HepG2 (cell line): ENCODE data around the gene PKD2L1. TPM values are rescaled to one million over a fixed set of nuclear protein-coding genes. Genes with fewer than 3 reads are reported as not detected.

Experiments used
- HDAC1 ChIP-seq: sonication (generic); formaldehyde crosslinking; IDR thresholded peaks from 2 replicates; pipeline ENCODE4 v1.5.1; 2020; ENCODE audit warnings: mild to moderate bottlenecking, missing genetic modification reagents
- HNRNPLL ChIP-seq: fragments of 200-400 bp; formaldehyde crosslinking; IDR thresholded peaks from 2 replicates; pipeline ENCODE4 v1.6.1; 2017; ENCODE audit warnings: mild to moderate bottlenecking, low read depth, low read length; ENCODE audit not compliant: poor library complexity, severe bottlenecking
- MEF2D ChIP-seq: sonication (generic); formaldehyde crosslinking; IDR thresholded peaks from 2 replicates; pipeline ENCODE4 v1.5.1; 2020; ENCODE audit warnings: mild to moderate bottlenecking, missing genetic modification reagents
- NFYB ChIP-seq: sonication (generic); formaldehyde crosslinking; IDR thresholded peaks from 2 replicates; pipeline ENCODE4 v1.4.0; 2020; ENCODE audit warnings: missing genetic modification reagents
- ONECUT2 ChIP-seq: sonication (generic); formaldehyde crosslinking; IDR thresholded peaks from 2 replicates; pipeline ENCODE4 v1.4.0; 2020; ENCODE audit warnings: missing genetic modification reagents
- RFX3 ChIP-seq: IDR thresholded peaks from 2 replicates; pipeline ENCODE4 v1.6.1; 2016; ENCODE audit warnings: missing biosample characterization, missing genetic modification reagents
- SAFB2 ChIP-seq: sonication (generic); formaldehyde crosslinking; IDR thresholded peaks from 2 replicates; pipeline ENCODE4 v1.5.1; 2020; ENCODE audit warnings: missing genetic modification reagents, low read depth, mild to moderate bottlenecking, borderline replicate concordance
- ZC3H4 ChIP-seq: sonication (generic); formaldehyde crosslinking; IDR thresholded peaks from 2 replicates; pipeline ENCODE4 v1.4.0; 2020; ENCODE audit warnings: missing genetic modification reagents, borderline replicate concordance
- ZNF747 ChIP-seq: sonication (generic); formaldehyde crosslinking; IDR thresholded peaks from 2 replicates; pipeline ENCODE4 v1.8.1; 2023; ENCODE audit warnings: missing genetic modification reagents, mild to moderate bottlenecking, borderline replicate concordance
- ZNF766 ChIP-seq: sonication (generic); formaldehyde crosslinking; IDR thresholded peaks from 2 replicates; pipeline ENCODE4 v1.5.0; 2020; ENCODE audit warnings: missing genetic modification reagents, borderline replicate concordance
- ZNF83 ChIP-seq: sonication (generic); formaldehyde crosslinking; IDR thresholded peaks from 2 replicates; pipeline ENCODE4 v1.4.0; 2020; ENCODE audit warnings: missing genetic modification reagents, mild to moderate bottlenecking, borderline replicate concordance
- polyA plus RNA-seq, 8 experiments: library from polyadenylated mRNA; depleted of rRNA in 3 of 8; stranded (reverse) in 7 of 8; unstranded in 1 of 8; fragments of >200 nt; fragmentation: Illumina TruSeq in 4 of 8; extraction: Trizol in 4 of 8; gene quantifications; 2 replicates each; pipeline versions ENCODE4 v1.2.1 to v1.2.3, GENCODE V29; 2011 to 2016; ENCODE audit warnings: low read depth in 4 of 8, missing spikeins in 1 of 8, mixed read lengths in 1 of 8; ENCODE audit not compliant: insufficient read depth in 1 of 8
- total RNA-seq, 5 experiments: library from RNA; depleted of rRNA; stranded (reverse); fragments of >200 nt; fragmentation: Illumina TruSeq; extraction: Trizol; gene quantifications; 2 replicates each; pipeline ENCODE4 v1.2.3, GENCODE V29; 2016; ENCODE audit warnings: low read depth in 1 of 5
- TF ChIP-seq, protein P1 (sequence below): sonication (generic); formaldehyde crosslinking; IDR thresholded peaks from 2 replicates; pipeline ENCODE4 v1.4.0; 2020; ENCODE audit warnings: mild to moderate bottlenecking, missing genetic modification reagents, borderline replicate concordance
- TF ChIP-seq, protein P2 (sequence below): IDR thresholded peaks from 2 replicates; pipeline ENCODE4 v1.6.1; 2016; ENCODE audit warnings: low read depth, control low read depth
- TF ChIP-seq, protein P3 (sequence below): sonication (generic); formaldehyde crosslinking; IDR thresholded peaks from 2 replicates; pipeline ENCODE4 v1.9.0; 2021; ENCODE audit warnings: missing genetic modification reagents, borderline replicate concordance
- TF ChIP-seq, protein P4 (sequence below): sonication (generic); formaldehyde crosslinking; IDR thresholded peaks from 2 replicates; pipeline ENCODE4 v1.5.1; 2020; ENCODE audit warnings: mild to moderate bottlenecking, missing genetic modification reagents, borderline replicate concordance

Gene PKD2L1
- total and polyA plus RNA-seq, 2 of the 13 experiments (the other 11 are each of a cell fraction or from before 2014, with no cell fraction given): 0.07 to 0.15 TPM

DNA sequence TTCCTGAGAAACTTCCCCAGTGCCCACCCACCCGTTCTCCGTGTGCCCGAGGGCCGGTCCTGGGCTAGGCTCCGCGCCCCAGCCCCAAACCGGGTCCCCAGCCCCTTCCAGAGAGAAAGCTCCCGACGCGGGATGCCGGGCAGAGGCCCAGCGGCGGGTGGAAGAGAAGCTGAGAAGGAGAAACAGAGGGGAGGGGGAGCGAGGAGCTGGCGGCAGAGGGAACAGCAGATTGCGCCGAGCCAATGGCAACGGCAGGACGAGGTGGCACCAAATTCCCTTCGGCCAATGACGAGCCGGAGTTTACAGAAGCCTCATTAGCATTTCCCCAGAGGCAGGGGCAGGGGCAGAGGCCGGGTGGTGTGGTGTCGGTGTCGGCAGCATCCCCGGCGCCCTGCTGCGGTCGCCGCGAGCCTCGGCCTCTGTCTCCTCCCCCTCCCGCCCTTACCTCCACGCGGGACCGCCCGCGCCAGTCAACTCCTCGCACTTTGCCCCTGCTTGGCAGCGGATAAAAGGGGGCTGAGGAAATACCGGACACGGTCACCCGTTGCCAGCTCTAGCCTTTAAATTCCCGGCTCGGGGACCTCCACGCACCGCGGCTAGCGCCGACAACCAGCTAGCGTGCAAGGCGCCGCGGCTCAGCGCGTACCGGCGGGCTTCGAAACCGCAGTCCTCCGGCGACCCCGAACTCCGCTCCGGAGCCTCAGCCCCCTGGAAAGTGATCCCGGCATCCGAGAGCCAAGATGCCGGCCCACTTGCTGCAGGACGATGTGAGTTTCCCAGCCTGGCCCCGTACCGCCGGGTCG lies 16.9 kb upstream of the PKD2L1 start, which contains the start of gene SCD (continued):
- TF ChIP-seq, protein P1, sequence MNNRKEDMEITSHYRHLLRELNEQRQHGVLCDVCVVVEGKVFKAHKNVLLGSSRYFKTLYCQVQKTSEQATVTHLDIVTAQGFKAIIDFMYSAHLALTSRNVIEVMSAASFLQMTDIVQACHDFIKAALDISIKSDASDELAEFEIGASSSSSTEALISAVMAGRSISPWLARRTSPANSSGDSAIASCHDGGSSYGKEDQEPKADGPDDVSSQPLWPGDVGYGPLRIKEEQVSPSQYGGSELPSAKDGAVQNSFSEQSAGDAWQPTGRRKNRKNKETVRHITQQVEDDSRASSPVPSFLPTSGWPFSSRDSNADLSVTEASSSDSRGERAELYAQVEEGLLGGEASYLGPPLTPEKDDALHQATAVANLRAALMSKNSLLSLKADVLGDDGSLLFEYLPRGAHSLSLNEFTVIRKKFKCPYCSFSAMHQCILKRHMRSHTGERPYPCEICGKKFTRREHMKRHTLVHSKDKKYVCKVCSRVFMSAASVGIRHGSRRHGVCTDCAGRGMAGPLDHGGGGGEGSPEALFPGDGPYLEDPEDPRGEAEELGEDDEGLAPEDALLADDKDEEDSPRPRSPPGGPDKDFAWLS (CRISPR knock-in tag): no peak
- TF ChIP-seq HNRNPLL: peak; percentile 61
- TF ChIP-seq ZC3H4 (CRISPR knock-in tag): no peak
- TF ChIP-seq SAFB2 (CRISPR knock-in tag): no peak
- no peak for TF ChIP-seq RFX3 (CRISPR knock-in tag)
- TF ChIP-seq, protein P2, sequence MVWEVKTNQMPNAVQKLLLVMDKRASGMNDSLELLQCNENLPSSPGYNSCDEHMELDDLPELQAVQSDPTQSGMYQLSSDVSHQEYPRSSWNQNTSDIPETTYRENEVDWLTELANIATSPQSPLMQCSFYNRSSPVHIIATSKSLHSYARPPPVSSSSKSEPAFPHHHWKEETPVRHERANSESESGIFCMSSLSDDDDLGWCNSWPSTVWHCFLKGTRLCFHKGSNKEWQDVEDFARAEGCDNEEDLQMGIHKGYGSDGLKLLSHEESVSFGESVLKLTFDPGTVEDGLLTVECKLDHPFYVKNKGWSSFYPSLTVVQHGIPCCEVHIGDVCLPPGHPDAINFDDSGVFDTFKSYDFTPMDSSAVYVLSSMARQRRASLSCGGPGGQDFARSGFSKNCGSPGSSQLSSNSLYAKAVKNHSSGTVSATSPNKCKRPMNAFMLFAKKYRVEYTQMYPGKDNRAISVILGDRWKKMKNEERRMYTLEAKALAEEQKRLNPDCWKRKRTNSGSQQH (CRISPR knock-in tag): peak; percentile 37; the same call in 1 of the 2 replicates
- TF ChIP-seq NFYB (CRISPR knock-in tag): peak; percentile 88
- TF ChIP-seq ZNF766 (CRISPR knock-in tag): 0 out of 2 replicates have a peak, but pooled peaks have one; percentile 45
- no peak for TF ChIP-seq ZNF747 (CRISPR knock-in tag)
- TF ChIP-seq ONECUT2 (CRISPR knock-in tag): no peak
- TF ChIP-seq ZNF83 (CRISPR knock-in tag): no peak
- TF ChIP-seq MEF2D: peak; percentile 52
- TF ChIP-seq, protein P3, sequence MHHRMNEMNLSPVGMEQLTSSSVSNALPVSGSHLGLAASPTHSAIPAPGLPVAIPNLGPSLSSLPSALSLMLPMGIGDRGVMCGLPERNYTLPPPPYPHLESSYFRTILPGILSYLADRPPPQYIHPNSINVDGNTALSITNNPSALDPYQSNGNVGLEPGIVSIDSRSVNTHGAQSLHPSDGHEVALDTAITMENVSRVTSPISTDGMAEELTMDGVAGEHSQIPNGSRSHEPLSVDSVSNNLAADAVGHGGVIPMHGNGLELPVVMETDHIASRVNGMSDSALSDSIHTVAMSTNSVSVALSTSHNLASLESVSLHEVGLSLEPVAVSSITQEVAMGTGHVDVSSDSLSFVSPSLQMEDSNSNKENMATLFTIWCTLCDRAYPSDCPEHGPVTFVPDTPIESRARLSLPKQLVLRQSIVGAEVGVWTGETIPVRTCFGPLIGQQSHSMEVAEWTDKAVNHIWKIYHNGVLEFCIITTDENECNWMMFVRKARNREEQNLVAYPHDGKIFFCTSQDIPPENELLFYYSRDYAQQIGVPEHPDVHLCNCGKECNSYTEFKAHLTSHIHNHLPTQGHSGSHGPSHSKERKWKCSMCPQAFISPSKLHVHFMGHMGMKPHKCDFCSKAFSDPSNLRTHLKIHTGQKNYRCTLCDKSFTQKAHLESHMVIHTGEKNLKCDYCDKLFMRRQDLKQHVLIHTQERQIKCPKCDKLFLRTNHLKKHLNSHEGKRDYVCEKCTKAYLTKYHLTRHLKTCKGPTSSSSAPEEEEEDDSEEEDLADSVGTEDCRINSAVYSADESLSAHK: no peak
- TF ChIP-seq, protein P4, sequence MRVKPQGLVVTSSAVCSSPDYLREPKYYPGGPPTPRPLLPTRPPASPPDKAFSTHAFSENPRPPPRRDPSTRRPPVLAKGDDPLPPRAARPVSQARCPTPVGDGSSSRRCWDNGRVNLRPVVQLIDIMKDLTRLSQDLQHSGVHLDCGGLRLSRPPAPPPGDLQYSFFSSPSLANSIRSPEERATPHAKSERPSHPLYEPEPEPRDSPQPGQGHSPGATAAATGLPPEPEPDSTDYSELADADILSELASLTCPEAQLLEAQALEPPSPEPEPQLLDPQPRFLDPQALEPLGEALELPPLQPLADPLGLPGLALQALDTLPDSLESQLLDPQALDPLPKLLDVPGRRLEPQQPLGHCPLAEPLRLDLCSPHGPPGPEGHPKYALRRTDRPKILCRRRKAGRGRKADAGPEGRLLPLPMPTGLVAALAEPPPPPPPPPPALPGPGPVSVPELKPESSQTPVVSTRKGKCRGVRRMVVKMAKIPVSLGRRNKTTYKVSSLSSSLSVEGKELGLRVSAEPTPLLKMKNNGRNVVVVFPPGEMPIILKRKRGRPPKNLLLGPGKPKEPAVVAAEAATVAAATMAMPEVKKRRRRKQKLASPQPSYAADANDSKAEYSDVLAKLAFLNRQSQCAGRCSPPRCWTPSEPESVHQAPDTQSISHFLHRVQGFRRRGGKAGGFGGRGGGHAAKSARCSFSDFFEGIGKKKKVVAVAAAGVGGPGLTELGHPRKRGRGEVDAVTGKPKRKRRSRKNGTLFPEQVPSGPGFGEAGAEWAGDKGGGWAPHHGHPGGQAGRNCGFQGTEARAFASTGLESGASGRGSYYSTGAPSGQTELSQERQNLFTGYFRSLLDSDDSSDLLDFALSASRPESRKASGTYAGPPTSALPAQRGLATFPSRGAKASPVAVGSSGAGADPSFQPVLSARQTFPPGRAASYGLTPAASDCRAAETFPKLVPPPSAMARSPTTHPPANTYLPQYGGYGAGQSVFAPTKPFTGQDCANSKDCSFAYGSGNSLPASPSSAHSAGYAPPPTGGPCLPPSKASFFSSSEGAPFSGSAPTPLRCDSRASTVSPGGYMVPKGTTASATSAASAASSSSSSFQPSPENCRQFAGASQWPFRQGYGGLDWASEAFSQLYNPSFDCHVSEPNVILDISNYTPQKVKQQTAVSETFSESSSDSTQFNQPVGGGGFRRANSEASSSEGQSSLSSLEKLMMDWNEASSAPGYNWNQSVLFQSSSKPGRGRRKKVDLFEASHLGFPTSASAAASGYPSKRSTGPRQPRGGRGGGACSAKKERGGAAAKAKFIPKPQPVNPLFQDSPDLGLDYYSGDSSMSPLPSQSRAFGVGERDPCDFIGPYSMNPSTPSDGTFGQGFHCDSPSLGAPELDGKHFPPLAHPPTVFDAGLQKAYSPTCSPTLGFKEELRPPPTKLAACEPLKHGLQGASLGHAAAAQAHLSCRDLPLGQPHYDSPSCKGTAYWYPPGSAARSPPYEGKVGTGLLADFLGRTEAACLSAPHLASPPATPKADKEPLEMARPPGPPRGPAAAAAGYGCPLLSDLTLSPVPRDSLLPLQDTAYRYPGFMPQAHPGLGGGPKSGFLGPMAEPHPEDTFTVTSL (CRISPR knock-in tag): peak; percentile 8; the same call in 1 of the 2 replicates
- TF ChIP-seq HDAC1 (CRISPR knock-in tag): no peak; the same call in 1 of the 2 replicates
